ENCODE measurements around the gene ATN1.

The ATN1 gene

DNA sequence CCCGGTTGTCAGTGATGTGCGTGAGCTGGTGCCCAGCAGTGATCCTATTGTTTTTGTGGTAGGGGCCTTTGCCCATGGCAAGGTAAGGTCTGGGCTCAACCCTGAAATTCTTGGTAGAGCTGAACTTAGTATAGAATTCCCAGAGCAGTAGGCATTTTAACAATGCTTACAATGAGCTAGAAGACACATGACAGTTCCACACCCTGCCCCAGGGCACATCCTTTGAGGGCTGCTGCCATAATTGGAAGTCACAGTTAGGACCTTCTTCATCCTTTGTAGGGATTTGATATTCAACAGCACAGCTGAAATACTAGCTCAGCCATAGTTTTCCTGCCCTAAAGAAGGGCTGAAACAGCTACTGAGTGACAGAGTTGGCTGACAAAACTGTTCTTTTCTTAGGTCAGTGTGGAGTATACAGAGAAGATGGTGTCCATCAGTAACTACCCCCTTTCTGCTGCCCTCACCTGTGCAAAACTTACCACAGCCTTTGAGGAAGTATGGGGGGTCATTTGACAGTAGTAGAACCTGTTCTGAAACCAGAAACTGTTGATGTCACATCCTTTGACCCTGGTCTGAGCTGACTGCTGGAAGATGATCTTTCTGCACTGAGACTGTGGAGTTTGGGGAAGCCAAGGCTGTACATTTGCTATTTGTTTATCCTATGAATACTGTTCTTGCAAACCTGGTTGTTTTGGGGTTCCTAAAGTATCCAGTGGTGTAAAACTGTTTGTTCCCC is 47.7 kb downstream of the ATN1 start:
- DNase-seq (ENCODE audit: low read depth): no peak

DNA sequence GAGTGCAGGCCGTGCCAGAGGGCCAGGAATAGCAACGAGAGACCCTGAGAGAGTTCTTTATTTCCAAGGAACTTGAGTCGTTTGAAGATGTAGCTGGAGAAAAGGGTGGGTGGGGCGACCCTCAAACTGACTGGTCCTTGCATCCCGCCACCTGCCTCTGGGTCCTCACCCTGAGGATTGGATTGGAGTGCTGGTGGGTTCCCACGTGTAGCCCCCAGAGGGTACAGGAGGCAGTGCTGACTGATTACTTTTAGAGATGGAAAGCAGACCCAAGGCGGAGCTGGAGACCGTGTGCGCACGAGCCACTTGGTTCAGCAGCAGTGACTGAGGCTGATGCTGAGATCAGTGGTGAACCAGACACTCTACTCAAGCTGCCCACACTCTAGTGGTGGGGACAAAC is 49.9 kb downstream of the ATN1 start:
- no peak for DNase-seq (ENCODE audit: low read depth)

DNA sequence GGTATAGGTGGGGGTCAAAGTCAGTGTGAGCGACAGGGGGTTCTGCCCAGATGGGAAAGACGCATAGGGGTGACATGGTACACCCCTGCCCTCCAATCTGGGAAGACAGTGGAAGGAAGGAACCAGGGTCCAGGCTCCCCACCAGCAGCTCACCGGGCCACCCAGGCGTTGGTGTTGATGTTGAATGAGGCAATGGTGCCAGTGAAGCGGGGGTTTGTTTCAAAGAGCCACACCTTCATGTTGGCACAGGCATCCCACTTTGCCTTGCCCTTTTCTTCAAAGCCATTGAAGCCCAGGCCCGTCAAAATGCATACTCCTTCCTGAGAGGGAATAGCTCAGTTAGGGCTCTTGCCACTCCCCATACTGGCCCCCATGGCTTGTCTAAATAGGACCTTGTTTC is 50.4 kb downstream of the ATN1 start:
- DNase-seq (ENCODE audit: low read depth): no peak

DNA sequence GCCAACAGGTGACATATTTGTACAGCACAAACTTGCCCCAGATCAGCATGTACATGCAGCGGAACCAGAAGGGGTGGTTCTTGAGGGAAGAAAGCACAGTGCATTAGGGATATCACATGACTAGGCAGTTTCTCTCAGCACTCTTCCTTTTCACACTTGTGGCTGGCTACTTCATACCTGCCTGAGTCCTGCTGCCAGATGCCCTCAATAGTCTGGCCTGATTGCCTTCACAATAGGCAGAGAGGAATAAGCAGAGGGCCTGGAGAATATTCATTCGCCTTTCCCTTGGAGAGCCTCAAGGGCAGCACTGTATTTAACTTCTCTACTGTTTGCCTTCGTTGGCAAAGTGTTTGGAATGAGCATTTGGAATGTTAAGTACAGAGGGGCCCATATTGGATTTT is 50.9 kb downstream of the ATN1 start:
- DNase-seq (ENCODE audit: low read depth): no peak

DNA sequence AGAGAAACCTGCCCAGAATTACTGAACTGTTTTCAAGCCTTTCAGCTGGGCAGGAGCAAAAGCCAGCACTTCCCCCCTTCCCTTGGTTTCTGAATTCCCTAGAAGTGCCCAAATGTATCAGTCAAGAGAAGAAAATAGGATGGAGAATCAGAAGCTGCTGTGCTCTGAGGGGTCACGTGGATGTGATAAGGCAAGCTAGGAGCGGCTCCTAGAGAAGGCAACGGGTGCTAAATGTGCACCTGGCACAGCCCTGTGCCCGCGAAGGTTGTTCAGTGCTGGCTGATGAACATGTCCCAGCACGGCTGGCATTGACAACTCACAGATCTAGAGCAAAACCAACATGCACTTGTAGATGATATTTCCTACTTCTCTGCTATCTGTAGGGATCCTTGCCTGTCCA is 51.3 kb downstream of the ATN1 start:
- no peak for DNase-seq (ENCODE audit: low read depth)

DNA sequence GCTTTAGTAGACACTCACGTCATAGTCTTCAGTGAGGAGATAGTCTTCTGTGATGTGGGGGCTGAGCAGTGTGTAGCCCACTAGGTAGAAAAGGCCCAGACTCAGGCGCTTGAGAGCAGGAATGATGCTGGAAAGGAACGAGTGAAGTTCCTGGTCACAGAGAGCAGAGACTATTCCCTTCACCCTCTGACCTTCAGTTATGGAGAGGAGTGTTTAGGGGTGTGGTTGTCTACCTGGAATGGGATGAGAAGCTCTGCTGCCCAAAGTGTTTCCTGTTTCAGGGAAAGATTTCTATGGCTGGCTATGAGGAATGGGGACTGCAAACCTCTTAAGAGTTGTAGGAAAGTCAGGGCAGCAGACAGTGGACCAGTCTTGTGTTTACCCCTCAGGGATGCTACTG is 51.7 kb downstream of the ATN1 start:
- no peak for DNase-seq (ENCODE audit: low read depth)

DNA sequence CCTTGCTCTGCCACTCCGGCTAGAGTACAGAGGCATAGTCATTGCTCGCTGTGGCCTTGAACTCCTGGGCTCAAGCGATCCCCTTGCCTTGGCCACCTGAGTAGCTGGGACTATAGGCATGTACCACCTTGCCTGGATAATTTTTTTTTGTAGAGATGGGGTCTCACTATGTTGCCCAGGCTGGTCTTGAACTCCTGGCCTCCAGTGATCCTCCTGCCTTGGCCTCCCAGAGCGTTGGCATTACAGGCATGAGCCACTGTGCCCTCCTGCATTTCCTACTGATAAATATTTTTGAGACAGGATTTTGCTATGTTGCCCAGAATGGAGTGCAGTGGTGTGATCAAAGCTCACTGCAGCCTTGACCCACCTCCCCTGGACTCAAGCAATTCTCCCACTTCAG is 52.3 kb downstream of the ATN1 start:
- DNase-seq (ENCODE audit: low read depth): no peak

DNA sequence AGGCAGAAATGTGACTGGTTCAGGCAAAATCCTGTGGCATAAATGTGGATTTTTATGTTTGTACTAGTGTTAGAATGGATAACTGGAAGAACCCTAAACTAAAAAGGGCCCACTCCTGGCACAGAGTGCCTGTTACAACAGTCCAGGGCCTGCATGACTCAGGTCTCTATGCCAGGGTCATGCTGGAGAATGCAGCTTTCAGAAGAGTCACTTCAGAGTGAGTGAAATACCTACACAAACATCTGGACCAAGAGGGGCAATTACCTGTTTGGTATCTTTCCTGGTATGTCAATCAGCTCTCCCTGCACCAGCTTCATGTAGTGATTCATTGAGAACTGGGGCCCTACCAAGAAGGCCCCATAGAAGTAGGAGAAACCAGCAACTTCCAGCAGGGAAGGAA is 53.0 kb downstream of the ATN1 start:
- no peak for DNase-seq (ENCODE audit: low read depth)

DNA sequence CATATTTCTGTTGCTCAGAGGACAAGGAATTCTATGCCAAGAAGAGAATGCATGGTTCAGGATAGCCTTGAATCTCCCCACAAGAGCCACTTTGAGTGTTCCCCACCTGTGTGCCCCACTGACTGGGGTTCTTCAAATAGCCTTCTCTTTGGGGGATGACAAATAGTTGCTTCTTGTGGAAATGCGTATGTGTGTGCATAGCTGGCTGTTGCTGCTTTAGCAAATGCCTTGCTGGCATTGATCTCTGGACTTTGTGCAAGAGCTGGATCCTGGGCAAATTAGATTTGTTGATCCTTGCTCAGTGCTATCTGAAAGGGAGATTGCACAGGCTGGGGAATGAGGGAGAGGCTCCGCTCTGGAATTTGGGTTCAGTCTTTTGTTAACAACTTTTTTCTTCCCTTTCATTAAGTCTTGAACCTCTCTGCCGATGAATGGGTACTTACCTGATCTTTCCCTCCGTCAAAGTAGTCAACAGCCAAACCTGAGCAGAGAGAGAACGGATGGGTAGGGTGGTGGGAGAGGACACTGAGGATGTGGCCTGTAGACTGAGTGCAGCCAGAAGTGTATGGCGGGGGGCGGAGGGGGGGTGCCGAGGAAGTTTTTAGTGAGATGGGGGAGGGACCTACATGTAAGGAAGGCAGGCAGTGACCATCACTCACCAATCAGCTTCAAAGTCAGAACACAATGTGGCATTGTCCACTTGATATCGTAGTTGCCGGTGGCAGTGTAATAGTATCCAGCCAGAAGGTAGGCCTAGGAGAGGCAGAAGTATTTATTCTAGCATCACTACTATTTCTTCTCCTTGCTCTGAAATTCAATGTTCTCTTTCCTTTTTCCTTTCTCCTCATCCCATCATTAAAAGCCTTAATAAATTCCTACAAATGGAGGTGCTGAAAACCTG is 53.6 kb downstream of the ATN1 start:
- DNase-seq (ENCODE audit: low read depth): no peak

DNA sequence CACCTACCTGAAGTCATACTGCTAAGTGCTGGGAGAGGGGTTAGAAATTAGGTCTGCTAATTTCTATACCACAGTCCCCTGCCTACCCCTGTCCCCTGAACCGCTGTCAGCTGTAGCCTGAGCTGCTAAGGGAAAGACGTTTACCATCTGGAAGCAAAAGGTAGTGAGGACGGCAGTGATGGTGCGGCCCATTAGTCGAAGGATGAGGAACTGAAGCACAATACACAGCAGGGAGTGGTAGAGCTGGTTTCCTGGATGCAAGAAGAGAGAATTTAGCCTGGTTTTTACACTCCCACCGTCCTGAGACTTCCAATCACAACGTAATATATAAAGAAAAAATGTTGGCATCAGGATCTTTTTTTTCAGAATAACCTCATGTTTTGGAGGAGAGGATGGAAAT is 54.8 kb downstream of the ATN1 start:
- DNase-seq (ENCODE audit: low read depth): no peak

DNA sequence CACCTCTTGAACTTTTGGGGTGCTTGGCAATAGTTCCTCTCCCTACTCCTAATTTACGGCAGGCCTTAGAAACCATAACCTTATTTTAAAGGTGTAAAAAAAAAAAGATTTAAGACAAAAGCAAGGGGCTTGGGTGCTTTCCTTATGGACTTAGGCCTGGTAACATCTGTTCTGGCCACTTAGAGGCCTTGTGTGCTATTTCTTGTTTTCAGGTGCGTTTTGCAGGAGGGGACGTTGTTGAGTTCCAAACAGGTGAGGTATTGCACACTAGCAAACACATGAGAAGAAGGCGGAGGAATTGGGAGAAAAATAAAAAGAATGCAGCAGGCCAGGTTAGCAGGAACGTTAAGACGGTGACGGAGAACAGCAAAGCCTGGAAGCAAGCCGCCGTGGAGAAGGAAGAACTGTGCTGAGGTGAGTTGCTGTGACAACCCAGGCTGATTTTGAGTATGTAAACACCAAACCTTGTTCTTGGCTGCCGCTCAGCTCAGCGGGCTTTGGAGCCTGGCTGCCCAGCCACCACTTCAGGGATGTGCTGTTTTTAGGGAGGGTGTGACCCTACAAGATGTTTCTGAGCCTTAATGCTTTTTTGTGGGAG is 60.3 kb downstream of the ATN1 start:
- DNase-seq (ENCODE audit: low read depth): no peak
